Small intestine (tissue), 7 donors: Measurements from ENCODE around the gene REXO4. TPM values are rescaled to one million over a fixed set of nuclear protein-coding genes. Genes with fewer than 3 reads are reported as not detected.
A peak's percentile ranks its signal among the peaks of the same experiment; 100 is the strongest.

Experiments used
- DNase-seq, 2 donors: peaks; one replicate each; pipeline versions ENCODE4 v3.0.0 to v3.0.0-alpha.2; 2013
- FAIRE-seq: peaks from 2 replicates; lab custom pipeline; 2012; peaks lifted over from hg19 to GRCh38; lab: Jason Lieb, UNC
- H3K27ac ChIP-seq, 3 donors: one replicate each; pipeline ENCODE4 v1.5.1; 2013; ENCODE audit warnings: low read length in 2 of 3, mild to moderate bottlenecking in 2 of 3, control low read depth in 1 of 3, inconsistent platforms in 1 of 3, low read depth in 1 of 3, moderate library complexity in 1 of 3
- H3K27me3 ChIP-seq, 3 donors: one replicate each; pipeline ENCODE4 v1.6.1; 2013; ENCODE audit warnings: low read length in 3 of 3, inconsistent platforms in 1 of 3; ENCODE audit not compliant: control insufficient read depth in 3 of 3, insufficient read depth in 3 of 3
- H3K36me3 ChIP-seq, 3 donors: one replicate each; pipeline ENCODE4 v1.6.1; 2013; ENCODE audit warnings: low read length in 3 of 3, inconsistent platforms in 1 of 3, low read depth in 1 of 3, mild to moderate bottlenecking in 1 of 3, moderate library complexity in 1 of 3; ENCODE audit not compliant: control insufficient read depth in 3 of 3, insufficient read depth in 2 of 3
- H3K4me1 ChIP-seq, 3 donors: one replicate each; pipeline ENCODE4 v1.6.1; 2013; ENCODE audit warnings: low read length in 2 of 3, inconsistent platforms in 1 of 3, low read depth in 1 of 3, mild to moderate bottlenecking in 1 of 3, moderate library complexity in 1 of 3; ENCODE audit not compliant: control insufficient read depth in 3 of 3, insufficient read depth in 2 of 3
- H3K4me3 ChIP-seq, 3 donors: one replicate each; pipeline ENCODE4 v1.5.1; 2013; ENCODE audit warnings: low read length in 3 of 3, control low read depth in 1 of 3, inconsistent platforms in 1 of 3, low read depth in 1 of 3, mild to moderate bottlenecking in 1 of 3, moderate library complexity in 1 of 3
- H3K9me3 ChIP-seq, 2 donors: one replicate each; pipeline ENCODE4 v1.6.1; 2013; ENCODE audit warnings: low read depth in 1 of 2, low read length in 1 of 2; ENCODE audit not compliant: control insufficient read depth in 2 of 2, insufficient read depth in 1 of 2
- WGBS, 3 donors: extraction: QIAGEN DNeasy Blood & Tissue Kit; methylation state at CpG; one replicate each; pipeline ENCODE4 v1.1.7; 2013; 5-methylcytosine and 5-hydroxymethylcytosine counted together
- polyA plus RNA-seq, 4 donors: library from polyadenylated mRNA; stranded (reverse) in 3 of 4; unstranded in 1 of 4; fragments of 200-250 nt in 3 of 4; fragments of 120-200 nt in 1 of 4; gene quantifications; one replicate each; pipeline versions ENCODE4 v1.2.1 to v1.2.3, GENCODE V29; 2013
- donor health status: healthy with polysubstance abuse.
- donor health status: control.
- donor health status: control.
- donor health status: Bipolar disorder and iron deficiency.
- donor health status: healthy.

REXO4 gene
- polyA plus RNA-seq, 4 donors: 18.9 to 25.7 (median 21.5) TPM

DNA sequence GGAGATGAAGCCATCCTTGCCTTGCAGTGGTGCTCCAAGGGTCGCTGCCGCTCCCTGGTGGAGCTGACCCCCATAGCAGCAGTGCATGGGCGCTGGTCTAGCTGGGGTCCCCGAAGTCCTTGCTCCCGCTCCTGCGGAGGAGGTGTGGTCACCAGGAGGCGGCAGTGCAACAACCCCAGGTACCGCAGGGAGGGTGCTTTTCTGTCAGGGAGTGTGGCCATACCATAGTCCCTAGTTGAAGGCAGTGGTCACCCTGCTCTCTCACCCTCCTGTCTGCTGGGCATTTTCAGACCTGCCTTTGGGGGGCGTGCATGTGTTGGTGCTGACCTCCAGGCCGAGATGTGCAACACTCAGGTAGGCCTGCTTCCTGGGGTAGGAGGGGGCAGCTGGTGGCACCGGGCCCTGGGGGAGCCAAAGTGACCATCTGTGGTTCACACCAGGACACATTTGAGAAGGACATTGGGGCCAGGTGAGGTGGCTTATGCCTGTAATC is 15.6 kb upstream of the REXO4 start:
- DNase-seq (no peak), FAIRE-seq (no peak)
- peaks cover 0 to 2% (median 0%) of the 10 kb centered on the region in 3 donors for H3K27me3 ChIP-seq
- H3K36me3 ChIP-seq: no peaks in the 10 kb centered on the region
- H3K4me3 ChIP-seq: no peak overlapping the region
- H3K4me1 ChIP-seq: peaks cover 0 to under 1% (median 0%) of the 10 kb centered on the region in 3 donors
- WGBS, 3 donors: 80 to 88% (median 88%) methylated on average over 11 of the region's 11 CpGs
- no peak overlapping the region for H3K27ac ChIP-seq
- H3K9me3 ChIP-seq: no peaks in the 10 kb centered on the region

DNA sequence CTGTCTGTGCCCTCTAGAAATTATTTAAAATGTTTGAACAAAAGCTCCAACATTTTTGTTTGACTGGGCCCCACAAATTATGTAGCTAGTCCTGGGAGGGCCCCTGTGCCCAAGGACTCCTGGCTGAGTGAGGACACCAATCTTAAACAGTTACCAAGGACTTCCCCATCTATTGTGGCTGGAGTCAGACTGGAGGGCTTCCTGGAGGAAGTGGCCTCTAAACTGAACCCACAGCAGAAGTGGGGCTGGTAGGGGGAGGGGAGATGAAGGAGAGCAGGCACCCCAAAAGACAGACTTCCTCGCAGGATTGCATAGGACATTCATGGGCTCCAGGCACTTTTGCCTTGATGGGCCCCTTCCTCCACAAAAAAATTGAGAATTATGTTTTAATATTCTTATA is 12.4 kb upstream of the REXO4 start:
- FAIRE-seq (no peak), DNase-seq (no peak)
- peaks cover 2 to 7% (median 4%) of the 10 kb centered on the region in 3 donors for H3K27me3 ChIP-seq
- WGBS, 3 donors: 83 to 95% (median 95%) methylated on average over 1 of the region's 1 CpG
- H3K27ac ChIP-seq: no peak overlapping the region
- no peaks in the 10 kb centered on the region for H3K36me3 ChIP-seq
- no peaks in the 10 kb centered on the region for H3K9me3 ChIP-seq
- no peak overlapping the region for H3K4me3 ChIP-seq
- H3K4me1 ChIP-seq: peaks cover 0 to 4% (median 3%) of the 10 kb centered on the region in 3 donors

DNA sequence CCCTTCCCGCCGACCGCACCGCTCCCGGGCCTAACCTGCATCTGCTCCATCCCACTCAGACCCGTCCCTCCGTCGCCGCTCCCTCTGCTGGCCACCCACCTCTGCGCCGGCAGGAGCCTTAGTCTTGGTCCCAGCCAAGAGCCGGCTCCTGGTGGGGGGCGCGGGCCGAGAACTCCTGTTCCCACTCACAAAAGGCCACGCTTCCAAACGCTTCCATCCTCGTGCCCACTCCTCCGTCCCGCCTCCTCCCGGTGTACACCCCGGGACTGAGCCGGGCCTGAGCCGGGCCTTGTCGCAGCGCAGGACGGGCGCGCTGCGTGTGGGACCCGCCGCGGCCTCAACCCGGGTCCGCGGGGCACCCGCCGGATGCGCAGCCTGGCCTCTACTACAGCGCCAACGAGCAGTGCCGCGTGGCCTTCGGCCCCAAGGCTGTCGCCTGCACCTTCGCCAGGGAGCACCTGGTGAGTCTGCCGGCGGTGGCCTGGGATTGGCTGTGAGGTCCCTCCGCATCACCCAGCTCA is 11.9 kb upstream of the REXO4 start:
- FAIRE-seq (no peak), DNase-seq (peak; percentile 35 to 65)
- H3K9me3 ChIP-seq: no peaks in the 10 kb centered on the region
- H3K4me1 ChIP-seq: peaks cover 0 to 4% (median 3%) of the 10 kb centered on the region in 3 donors
- WGBS, 3 donors: 21 to 29% (median 25%) methylated on average over 37 to 49 of the region's 49 CpGs
- H3K4me3 ChIP-seq: no peak overlapping the region
- H3K27me3 ChIP-seq: peaks cover 2 to 7% (median 4%) of the 10 kb centered on the region in 3 donors
- no peak overlapping the region for H3K27ac ChIP-seq
- no peaks in the 10 kb centered on the region for H3K36me3 ChIP-seq

DNA sequence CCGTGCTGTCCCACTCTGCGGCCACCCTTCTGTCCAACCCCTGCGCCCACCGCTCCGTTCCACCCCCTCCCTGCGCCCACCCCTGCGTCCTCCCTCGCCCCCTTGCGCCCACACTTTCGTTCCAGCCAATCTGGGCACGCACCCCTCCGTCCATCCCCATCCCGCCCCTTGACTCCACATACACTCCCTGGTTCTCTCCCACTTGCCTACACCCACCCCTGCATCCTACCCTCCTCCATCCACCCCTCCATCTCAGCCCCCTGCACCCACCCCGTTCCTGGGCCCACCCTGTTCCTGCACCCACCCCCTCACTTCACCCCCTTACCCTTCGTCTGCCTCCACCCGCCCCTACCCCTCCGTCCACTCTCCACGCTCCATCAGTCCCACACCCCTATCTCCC is 11.4 kb upstream of the REXO4 start:
- H3K27ac ChIP-seq: no peak overlapping the region
- peaks cover 0 to 4% (median 3%) of the 10 kb centered on the region in 3 donors for H3K4me1 ChIP-seq
- FAIRE-seq: no peak
- WGBS, 3 donors: 6 to 13% (median 6%) methylated on average over 13 to 18 of the region's 18 CpGs
- H3K4me3 ChIP-seq: no peak overlapping the region
- H3K36me3 ChIP-seq: no peaks in the 10 kb centered on the region
- H3K9me3 ChIP-seq: no peaks in the 10 kb centered on the region
- no peak for DNase-seq
- H3K27me3 ChIP-seq: peaks cover 2 to 7% (median 4%) of the 10 kb centered on the region in 3 donors

DNA sequence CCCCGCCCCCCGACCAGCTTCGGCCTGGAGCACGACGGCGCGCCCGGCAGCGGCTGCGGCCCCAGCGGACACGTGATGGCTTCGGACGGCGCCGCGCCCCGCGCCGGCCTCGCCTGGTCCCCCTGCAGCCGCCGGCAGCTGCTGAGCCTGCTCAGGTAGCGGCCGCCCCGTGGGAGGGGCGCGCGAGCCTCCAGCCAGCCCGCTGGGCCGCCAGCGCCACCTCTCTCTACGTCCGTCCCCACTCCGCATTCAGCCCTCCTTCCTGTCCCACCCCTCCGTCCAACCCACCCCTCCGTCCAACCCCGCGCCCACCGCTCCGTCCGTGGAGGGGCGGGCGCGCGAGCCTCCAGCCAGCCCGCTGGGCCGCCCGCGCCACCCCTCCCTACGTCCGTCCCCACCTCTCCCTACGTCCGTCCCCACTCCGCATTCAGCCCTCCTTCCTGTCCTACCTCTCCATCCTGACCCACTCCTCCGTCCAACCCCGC is 10.8 kb upstream of the REXO4 start:
- Histone ChIP-seq H3K4me1 (peaks cover 0 to 4% (median 3%) of the 10 kb centered on the region in 3 donors), H3K27ac (no peak overlapping the region), H3K36me3 (no peaks in the 10 kb centered on the region), H3K27me3 (peaks cover 2 to 7% (median 4%) of the 10 kb centered on the region in 3 donors), H3K4me3 (peak overlapping the region in 1 of 3 donors; percentile 27), H3K9me3 (no peaks in the 10 kb centered on the region)
- WGBS, 3 donors: 1 to 2% (median 1%) methylated on average over 24 to 57 of the region's 57 CpGs
- FAIRE-seq (no peak), DNase-seq (peak in 1 of 2 donors; percentile 53)

DNA sequence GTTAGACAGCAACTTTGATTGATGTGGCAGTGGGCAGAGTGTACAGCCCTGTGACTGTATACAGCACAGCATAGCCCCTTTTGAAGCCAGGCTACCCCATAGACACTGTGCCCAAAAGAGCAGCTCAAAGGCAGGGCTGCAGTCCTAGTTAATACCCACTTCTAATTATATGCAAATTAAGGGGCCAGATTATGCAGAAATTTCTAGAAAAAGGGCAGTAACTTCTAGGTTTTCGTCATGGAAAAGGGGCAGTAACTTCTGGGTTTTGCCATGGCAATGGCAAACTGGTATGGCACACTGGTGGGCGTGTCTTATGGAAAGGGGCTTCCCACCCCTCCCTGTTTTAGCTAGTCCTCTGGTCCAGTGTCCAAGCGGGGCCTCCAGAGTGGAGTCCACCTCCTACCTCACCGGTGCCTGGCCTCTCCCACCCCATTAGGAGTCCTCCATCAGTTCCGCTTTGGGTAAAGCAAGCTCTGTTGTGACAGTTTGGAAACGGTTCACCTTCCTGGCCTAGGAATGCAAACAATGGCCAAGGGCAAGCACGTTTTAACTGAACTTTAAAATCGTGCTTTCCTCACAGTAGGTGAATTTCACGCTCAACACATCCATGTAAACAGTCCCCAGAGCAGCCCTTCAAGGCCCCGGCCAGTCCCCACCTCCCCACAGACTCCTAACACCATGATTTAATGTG is 10.0 kb upstream of the REXO4 start:
- Histone ChIP-seq H3K4me3 (no peak overlapping the region), H3K36me3 (no peaks in the 10 kb centered on the region), H3K27ac (no peak overlapping the region), H3K4me1 (peaks cover 0 to 4% (median 3%) of the 10 kb centered on the region in 3 donors), H3K27me3 (peaks cover 2 to 7% (median 4%) of the 10 kb centered on the region in 3 donors), H3K9me3 (no peaks in the 10 kb centered on the region)
- DNase-seq: no peak
- 58 to 60% (median 60%) methylated on average over 10 of the region's 10 CpGs for WGBS, 3 donors
- FAIRE-seq: no peak

DNA sequence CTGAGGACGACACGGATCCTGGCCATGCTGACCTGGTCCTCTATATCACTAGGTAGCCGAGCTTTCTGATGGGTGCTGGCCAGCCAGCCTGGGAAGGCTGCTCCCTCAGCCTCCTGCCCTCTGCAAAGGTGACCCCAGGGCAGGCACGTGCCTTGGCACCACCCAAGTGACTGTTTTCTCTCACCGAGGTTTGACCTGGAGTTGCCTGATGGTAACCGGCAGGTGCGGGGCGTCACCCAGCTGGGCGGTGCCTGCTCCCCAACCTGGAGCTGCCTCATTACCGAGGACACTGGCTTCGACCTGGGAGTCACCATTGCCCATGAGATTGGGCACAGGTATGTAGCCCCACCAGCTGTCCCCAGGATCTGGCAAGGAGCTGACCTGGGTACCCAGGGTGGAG is 8.2 kb upstream of the REXO4 start:
- no peak for FAIRE-seq
- no peak overlapping the region for H3K27ac ChIP-seq
- 15 to 72% (median 27%) methylated on average over 11 of the region's 11 CpGs for WGBS, 3 donors
- H3K36me3 ChIP-seq: no peaks in the 10 kb centered on the region
- peak in 1 of 2 donors; percentile 47 for DNase-seq
- no peak overlapping the region for H3K4me3 ChIP-seq
- H3K4me1 ChIP-seq: peaks cover 0 to 5% (median 4%) of the 10 kb centered on the region in 3 donors
- no peaks in the 10 kb centered on the region for H3K9me3 ChIP-seq
- peaks cover 2 to 7% (median 4%) of the 10 kb centered on the region in 3 donors for H3K27me3 ChIP-seq

DNA sequence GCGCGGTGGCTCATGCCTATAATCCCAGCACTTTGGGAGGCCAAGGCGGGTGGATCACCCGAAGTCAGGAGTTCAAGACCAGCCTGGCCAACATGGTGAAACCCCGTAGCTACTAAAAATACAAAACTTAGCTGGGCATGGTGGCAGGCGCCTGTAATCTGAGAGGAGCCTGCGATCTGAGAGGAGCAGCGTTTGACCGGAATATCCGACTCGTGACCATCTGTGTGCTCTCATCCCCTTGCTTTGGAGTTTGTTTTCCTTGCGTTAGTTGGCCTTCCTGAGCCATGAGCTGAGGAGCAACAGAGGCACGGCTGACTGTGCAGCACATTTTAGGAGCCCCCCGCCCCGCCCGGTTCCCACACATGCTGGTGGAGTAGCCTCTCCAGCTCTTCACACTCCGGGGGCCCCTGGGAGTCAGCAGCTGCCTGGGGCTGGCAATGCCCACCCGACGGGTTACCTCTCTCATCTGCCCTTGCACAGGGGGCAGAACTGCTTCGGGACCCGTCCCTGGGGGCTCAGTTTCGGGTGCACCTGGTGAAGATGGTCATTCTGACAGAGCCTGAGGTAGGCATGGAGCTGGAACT is 7.3 kb upstream of the REXO4 start:
- Histone ChIP-seq H3K27me3 (peaks cover 2 to 7% (median 4%) of the 10 kb centered on the region in 3 donors), H3K4me1 (peaks cover 0 to 5% (median 4%) of the 10 kb centered on the region in 3 donors), H3K4me3 (no peak overlapping the region), H3K9me3 (no peaks in the 10 kb centered on the region), H3K36me3 (no peaks in the 10 kb centered on the region), H3K27ac (no peak overlapping the region)
- FAIRE-seq (no peak), DNase-seq (no peak)
- WGBS, 3 donors: 87 to 91% (median 88%) methylated on average over 22 of the region's 22 CpGs
